NCI-H2107 treated with DMSO at 0.1 percent for 48 hours (cell line): Measurements from ENCODE around the gene CPTP.

Experiments
- DNase-seq: peaks from one replicate; lab custom pipeline; 2025; ENCODE audit not compliant: unreplicated experiment; lab: John Stamatoyannopoulos, UW

CPTP gene

GRCh38 chr1:1317420-1317819, 7.2 kb upstream of the CPTP start:
- no peak for DNase-seq

- DNase-seq = peak; percentile 4
Measured at GRCh38 chr1:1318131-1318652, 6.4 kb upstream of the CPTP start.

GRCh38 chr1:1318777-1319645, 5.6 kb upstream of the CPTP start:
- no peak for DNase-seq

- DNase-seq = no peak
Measured at GRCh38 chr1:1319646-1319941, 5.0 kb upstream of the CPTP start.

GRCh38 chr1:1320666-1321448, 3.7 kb upstream of the CPTP start:
- no peak for DNase-seq

GRCh38 chr1:1321477-1321876, 3.1 kb upstream of the CPTP start:
- no peak for DNase-seq

- no peak for DNase-seq
Measured at GRCh38 chr1:1322418-1322817, 2.2 kb upstream of the CPTP start.

GRCh38 chr1:1322952-1323351, 1.6 kb upstream of the CPTP start:
- no peak for DNase-seq

- no peak for DNase-seq
Measured at GRCh38 chr1:1324084-1324523, 498 bp upstream of the CPTP start.

- no peak for DNase-seq
Measured at GRCh38 chr1:1325288-1326074, 879 bp downstream of the CPTP start.

- no peak for DNase-seq
Measured at GRCh38 chr1:1326075-1326605, 1.5 kb downstream of the CPTP start.

GRCh38 chr1:1327291-1327690, 2.7 kb downstream of the CPTP start:
- no peak for DNase-seq

GRCh38 chr1:1328254-1328653, 3.7 kb downstream of the CPTP start:
- DNase-seq = no peak

- no peak for DNase-seq
Measured at GRCh38 chr1:1329304-1330210, 5.0 kb downstream of the CPTP start.

- DNase-seq = no peak
Measured at GRCh38 chr1:1330366-1331067, 5.9 kb downstream of the CPTP start.

- DNase-seq = no peak
Measured at GRCh38 chr1:1331068-1331965, 6.7 kb downstream of the CPTP start, which contains the start of gene TAS1R3. Gene TAS1R3 (plus strand): TSS chr1:1331280. CDS start chr1:1331346, 66 bp downstream.

GRCh38 chr1:1332031-1332755, 7.6 kb downstream of the CPTP start:
- DNase-seq = no peak
